CD4-positive, CD25-positive, alpha-beta regulatory T cell (primary cell): ENCODE results near the gene PKD1L1. TPM values are rescaled to one million over a fixed set of nuclear protein-coding genes. Genes with fewer than 3 reads are reported as not detected.

Source experiments
- ATAC-seq, 2 donors: fragments of 150-1000 bp; cut with Tn5 transposase; one replicate each; pipeline ENCODE4 v1.10.0; 2021; ENCODE audit warnings: low read depth in 2 of 2, moderate number of reproducible peaks in 2 of 2, moderate library complexity in 1 of 2
- DNase-seq, 3 donors: peaks; one replicate each; pipeline versions ENCODE4 v3.0.0 to v3.0.0-alpha.2; 2012 to 2022; ENCODE audit warnings: mixed read lengths in 1 of 3
- H3K27ac ChIP-seq: one replicate; pipeline ENCODE4 v1.7.0; 2013; ENCODE audit warnings: mild to moderate bottlenecking, low read length; ENCODE audit not compliant: insufficient read depth, poor library complexity, severe bottlenecking
- H3K27me3 ChIP-seq: one replicate; pipeline ENCODE4 v1.7.0; 2013; ENCODE audit warnings: low read length; ENCODE audit not compliant: control insufficient read depth, insufficient read depth
- H3K36me3 ChIP-seq: one replicate; pipeline ENCODE4 v1.7.0; 2013; ENCODE audit warnings: mild to moderate bottlenecking, low read length, moderate library complexity; ENCODE audit not compliant: control insufficient read depth, insufficient read depth
- H3K4me1 ChIP-seq: 2 replicates; pipeline ENCODE4 v1.7.0; 2013; ENCODE audit warnings: mild to moderate bottlenecking, low read length; ENCODE audit not compliant: insufficient read depth, control insufficient read depth, poor library complexity, severe bottlenecking
- H3K4me3 ChIP-seq: one replicate; pipeline ENCODE4 v1.7.0; 2013; ENCODE audit warnings: low read depth, mild to moderate bottlenecking, low read length, moderate library complexity
- H3K9me3 ChIP-seq, 2 experiments: 1 replicate in 1 of 2; 2 replicates in 1 of 2; pipeline ENCODE4 v1.7.0; 2013; ENCODE audit warnings: low read length in 2 of 2, mild to moderate bottlenecking in 1 of 2, moderate library complexity in 1 of 2; ENCODE audit not compliant: control insufficient read depth in 2 of 2
- H3K27ac Mint-ChIP-seq, 3 donors: one replicate each; pipeline ENCODE4 v1.8.0; 2020 to 2022; ENCODE audit warnings: mild to moderate bottlenecking in 3 of 3, mixed read lengths in 3 of 3, moderate library complexity in 2 of 3
- H3K27me3 Mint-ChIP-seq: one replicate; pipeline ENCODE4 v1.8.0; 2022; ENCODE audit warnings: mild to moderate bottlenecking, mixed read lengths
- H3K36me3 Mint-ChIP-seq: one replicate; pipeline ENCODE4 v1.8.0; 2020; ENCODE audit warnings: mixed read lengths
- H3K4me1 Mint-ChIP-seq, 4 donors: one replicate each; pipeline ENCODE4 v1.8.0; 2020 to 2022; ENCODE audit warnings: mixed read lengths in 4 of 4, mild to moderate bottlenecking in 1 of 4
- H3K4me3 Mint-ChIP-seq, 4 donors: one replicate each; pipeline ENCODE4 v1.8.0; 2020 to 2022; ENCODE audit warnings: mild to moderate bottlenecking in 4 of 4, mixed read lengths in 4 of 4, moderate library complexity in 3 of 4
- H3K9me3 Mint-ChIP-seq, 7 donors: one replicate each; pipeline ENCODE4 v1.8.0; 2020 to 2022; ENCODE audit warnings: mixed read lengths in 7 of 7, mild to moderate bottlenecking in 3 of 7, moderate library complexity in 2 of 7
- polyA plus RNA-seq, 4 donors: library from polyadenylated mRNA; unstranded; fragments of 300-500 nt; fragmentation: Illumina TruSeq; gene quantifications; one replicate each; pipeline ENCODE4 v1.2.3, GENCODE V29; 2021
- total RNA-seq: library from RNA; stranded (reverse); gene quantifications from one replicate; pipeline ENCODE4 v1.2.3, GENCODE V29; 2022

Gene PKD1L1
- total and polyA plus RNA-seq, 5 donors from 2014 or later = 0.02 to 0.17 (median 0.06) TPM; not detected in 2

DNA sequence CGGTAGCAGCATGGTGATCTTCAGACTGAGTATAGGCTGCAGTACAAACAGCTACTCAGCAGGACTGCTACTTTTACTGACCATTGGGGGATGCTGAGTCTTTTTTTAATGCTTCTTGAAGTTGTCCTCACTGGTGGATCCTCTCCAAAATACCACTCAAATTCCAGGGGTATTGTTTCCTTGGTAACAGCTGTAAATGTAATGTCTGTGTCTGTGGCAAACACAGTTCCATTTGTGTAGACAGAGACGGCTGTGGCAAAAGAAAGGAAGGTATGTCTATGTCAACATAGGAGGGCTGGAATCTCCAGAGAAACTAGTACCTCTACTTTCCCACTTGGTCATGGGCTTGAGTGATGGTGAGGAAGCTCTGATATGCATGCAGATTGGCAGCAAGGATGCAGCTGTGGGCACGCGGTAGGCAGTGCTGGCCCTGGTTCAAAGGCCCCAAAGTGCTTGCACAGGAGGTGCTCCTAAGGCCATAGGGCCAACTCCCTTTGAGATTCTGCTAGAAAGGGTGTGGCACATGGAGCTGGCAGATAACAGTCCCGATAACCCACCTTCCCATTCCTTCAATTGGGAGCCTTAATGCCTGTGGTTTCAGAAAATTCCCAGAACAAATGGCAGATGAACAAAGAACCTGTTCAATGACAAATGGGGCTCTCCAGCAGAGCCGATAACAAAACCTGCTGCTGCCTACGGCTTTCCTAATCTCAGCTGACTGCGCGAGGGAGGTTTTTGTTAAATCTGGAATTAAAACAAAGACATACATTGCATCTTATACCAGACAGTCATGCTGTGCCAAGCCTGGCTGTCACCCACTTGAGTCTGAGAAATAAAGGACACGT, 43.0 kb downstream of the PKD1L1 start:
- Mint-ChIP-seq H3K36me3 (no peaks in the 10 kb centered on the region), H3K9me3 (no peaks in the 10 kb centered on the region)

DNA sequence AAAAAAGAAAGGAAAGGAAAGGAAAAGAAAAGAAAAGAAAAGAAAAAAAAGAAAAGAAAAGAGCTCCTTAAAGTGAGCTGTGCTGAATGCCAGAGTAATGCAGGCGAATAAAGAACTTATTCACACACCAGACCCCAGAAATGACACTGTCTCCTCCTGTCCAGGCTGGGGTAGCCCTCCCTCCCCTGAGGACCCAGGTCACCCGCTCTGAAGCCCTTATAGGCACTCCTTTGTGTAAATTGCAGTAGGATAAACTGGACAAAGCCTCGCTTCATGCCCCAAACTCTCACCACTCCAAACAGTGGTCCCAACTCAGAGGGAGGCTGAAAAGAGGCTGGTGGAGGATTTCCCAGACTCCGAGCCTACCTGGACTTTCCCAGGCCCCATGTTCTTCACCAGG, 46.3 kb downstream of the PKD1L1 start:
- no peaks in the 10 kb centered on the region for H3K4me1 Mint-ChIP-seq
- H3K27ac Mint-ChIP-seq = no peak overlapping the region
- Histone ChIP-seq H3K36me3 (no peaks in the 10 kb centered on the region), H3K27ac (no peak overlapping the region), H3K9me3 (no peaks in the 10 kb centered on the region), H3K4me3 (no peak overlapping the region), H3K4me1 (no peaks in the 10 kb centered on the region), H3K27me3 (no peaks in the 10 kb centered on the region)
- DNase-seq (no peak), ATAC-seq (no peak)
- no peaks in the 10 kb centered on the region for H3K36me3 Mint-ChIP-seq
- H3K4me3 Mint-ChIP-seq = no peak overlapping the region
- H3K9me3 Mint-ChIP-seq = no peaks in the 10 kb centered on the region
- peaks cover 8% of the 10 kb centered on the region for H3K27me3 Mint-ChIP-seq

More for the DNA sequence above, 43.0 kb downstream of the PKD1L1 start:
- no peaks in the 10 kb centered on the region for H3K27me3 ChIP-seq
- ATAC-seq (no peak), DNase-seq (no peak)
- H3K4me3 ChIP-seq = no peak overlapping the region
- no peak overlapping the region for H3K27ac Mint-ChIP-seq
- no peaks in the 10 kb centered on the region for H3K4me1 ChIP-seq
- H3K27me3 Mint-ChIP-seq = peaks cover 9% of the 10 kb centered on the region
- H3K36me3 ChIP-seq = no peaks in the 10 kb centered on the region
- no peak overlapping the region for H3K27ac ChIP-seq
- H3K4me3 Mint-ChIP-seq = no peak overlapping the region
- H3K9me3 ChIP-seq = no peaks in the 10 kb centered on the region
- no peaks in the 10 kb centered on the region for H3K4me1 Mint-ChIP-seq

DNA sequence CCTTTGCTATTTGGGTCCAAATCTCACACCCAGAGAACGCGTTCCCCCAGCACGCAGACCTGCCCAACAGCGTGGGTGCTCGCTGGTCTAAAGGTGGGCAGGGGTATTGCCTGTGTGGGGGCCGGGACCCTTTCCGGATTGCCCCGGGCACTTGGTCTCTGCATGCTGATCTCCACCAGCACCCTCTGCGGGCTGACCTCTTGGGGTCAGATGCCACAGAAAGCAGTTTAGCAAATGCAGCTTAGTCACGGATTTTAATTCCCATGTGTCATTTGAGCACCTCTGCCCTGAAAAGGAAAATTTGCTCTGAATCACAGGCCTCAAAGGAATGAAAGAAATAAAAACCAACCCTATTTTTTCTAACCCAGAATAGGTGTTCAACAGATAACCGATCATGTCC, 46.7 kb downstream of the PKD1L1 start:
- H3K4me1 Mint-ChIP-seq = no peaks in the 10 kb centered on the region
- peaks cover 8% of the 10 kb centered on the region for H3K27me3 Mint-ChIP-seq
- H3K4me3 Mint-ChIP-seq = no peak overlapping the region
- no peak for ATAC-seq
- no peaks in the 10 kb centered on the region for H3K9me3 Mint-ChIP-seq
- H3K27ac Mint-ChIP-seq = no peak overlapping the region
- no peaks in the 10 kb centered on the region for H3K36me3 Mint-ChIP-seq
- Histone ChIP-seq H3K27me3 (no peaks in the 10 kb centered on the region), H3K36me3 (no peaks in the 10 kb centered on the region), H3K27ac (no peak overlapping the region), H3K4me1 (no peaks in the 10 kb centered on the region), H3K4me3 (no peak overlapping the region), H3K9me3 (no peaks in the 10 kb centered on the region)
- no peak for DNase-seq

DNA sequence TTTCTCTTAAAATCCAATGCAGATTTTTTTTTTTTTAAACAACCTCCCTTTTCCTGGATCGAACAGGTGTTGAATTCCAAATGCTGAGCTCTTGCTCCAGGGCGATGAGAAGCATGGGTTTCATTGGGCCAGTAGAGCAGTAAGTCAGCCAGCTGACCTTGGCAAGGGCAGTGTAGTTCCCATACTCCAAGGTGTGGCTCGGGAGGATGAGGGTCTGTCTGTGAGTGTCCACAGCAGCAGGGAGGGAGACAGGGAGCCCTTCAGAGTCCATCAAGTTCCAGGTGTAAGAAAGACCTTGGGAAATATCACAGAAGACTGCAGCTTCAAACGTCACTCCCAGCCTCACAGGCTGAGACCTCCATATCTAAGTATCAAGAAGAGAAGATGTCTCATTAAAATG, 50.4 kb downstream of the PKD1L1 start:
- H3K27me3 Mint-ChIP-seq = peaks cover 8% of the 10 kb centered on the region
- DNase-seq (no peak), ATAC-seq (no peak)
- Histone ChIP-seq H3K4me1 (no peaks in the 10 kb centered on the region), H3K27ac (no peak overlapping the region), H3K27me3 (no peaks in the 10 kb centered on the region), H3K36me3 (no peaks in the 10 kb centered on the region), H3K4me3 (no peak overlapping the region), H3K9me3 (no peaks in the 10 kb centered on the region)
- H3K27ac Mint-ChIP-seq = no peak overlapping the region
- no peaks in the 10 kb centered on the region for H3K36me3 Mint-ChIP-seq
- no peak overlapping the region for H3K4me3 Mint-ChIP-seq
- H3K9me3 Mint-ChIP-seq = no peaks in the 10 kb centered on the region
- no peaks in the 10 kb centered on the region for H3K4me1 Mint-ChIP-seq

DNA sequence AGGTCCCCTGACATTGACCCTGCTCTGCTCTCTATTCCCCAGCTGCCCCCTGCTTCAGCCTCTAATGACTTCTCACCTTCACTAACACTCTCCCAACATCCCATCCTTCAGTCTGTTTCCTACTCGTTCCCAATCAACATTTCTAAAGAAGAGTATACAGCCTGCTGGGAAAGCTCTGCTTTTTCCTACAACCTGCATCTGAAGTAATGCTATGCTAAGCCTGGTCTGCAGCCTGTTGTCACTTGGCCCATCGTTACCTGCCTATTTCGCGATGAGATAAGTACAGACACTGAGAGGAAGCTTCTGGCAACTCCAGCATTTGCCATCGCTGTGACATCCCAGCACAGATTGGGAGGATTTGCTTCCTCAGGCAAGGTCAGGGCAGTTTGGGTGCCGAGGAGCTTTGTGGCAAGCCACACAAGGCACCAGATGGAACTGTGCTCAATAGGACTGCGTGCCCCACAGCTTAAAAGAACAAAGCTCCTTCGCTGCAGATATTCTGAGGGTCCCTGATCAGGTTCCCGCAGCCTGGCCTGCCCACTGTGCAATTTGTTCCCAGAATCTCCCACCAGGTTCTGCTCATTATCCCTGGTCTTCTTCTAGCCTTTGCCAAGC, 51.4 kb downstream of the PKD1L1 start:
- H3K27me3 ChIP-seq = no peaks in the 10 kb centered on the region
- H3K4me1 ChIP-seq = no peaks in the 10 kb centered on the region
- H3K36me3 ChIP-seq = no peaks in the 10 kb centered on the region
- H3K4me3 Mint-ChIP-seq = no peak overlapping the region
- H3K27ac ChIP-seq = no peak overlapping the region
- ATAC-seq = no peak
- H3K9me3 ChIP-seq = no peaks in the 10 kb centered on the region
- no peaks in the 10 kb centered on the region for H3K4me1 Mint-ChIP-seq
- no peak overlapping the region for H3K27ac Mint-ChIP-seq
- peaks cover 5% of the 10 kb centered on the region for H3K27me3 Mint-ChIP-seq
- DNase-seq = no peak
- no peaks in the 10 kb centered on the region for H3K36me3 Mint-ChIP-seq
- H3K4me3 ChIP-seq = no peak overlapping the region
- no peaks in the 10 kb centered on the region for H3K9me3 Mint-ChIP-seq

DNA sequence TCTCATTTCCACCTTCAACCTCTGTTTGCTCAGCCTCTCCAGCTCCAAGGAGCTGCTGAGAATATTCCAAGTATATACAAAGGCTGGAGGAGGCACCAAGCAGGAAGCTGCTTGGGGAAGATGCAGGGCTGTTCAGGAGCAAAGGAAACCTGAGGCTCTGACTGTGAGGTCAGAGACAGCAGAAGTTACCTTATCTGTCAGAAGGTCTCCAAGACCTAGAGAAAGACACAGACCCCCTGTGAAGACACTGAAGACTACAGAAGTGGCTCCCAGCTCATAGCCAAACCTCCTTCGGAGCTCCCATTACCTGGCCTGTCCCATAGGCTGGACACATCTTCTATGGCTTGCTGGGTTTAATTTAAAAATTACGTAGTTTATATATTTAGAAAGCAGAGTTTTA, 53.2 kb downstream of the PKD1L1 start:
- no peaks in the 10 kb centered on the region for H3K4me1 Mint-ChIP-seq
- H3K27ac ChIP-seq = no peak overlapping the region
- H3K27me3 Mint-ChIP-seq = peaks cover 5% of the 10 kb centered on the region
- H3K27me3 ChIP-seq = no peaks in the 10 kb centered on the region
- H3K4me3 ChIP-seq = no peak overlapping the region
- H3K27ac Mint-ChIP-seq = no peak overlapping the region
- no peak overlapping the region for H3K4me3 Mint-ChIP-seq
- H3K9me3 Mint-ChIP-seq = no peaks in the 10 kb centered on the region
- H3K9me3 ChIP-seq = no peaks in the 10 kb centered on the region
- H3K4me1 ChIP-seq = no peaks in the 10 kb centered on the region
- H3K36me3 Mint-ChIP-seq = no peaks in the 10 kb centered on the region
- H3K36me3 ChIP-seq = no peaks in the 10 kb centered on the region
- no peak for ATAC-seq
- DNase-seq = no peak

DNA sequence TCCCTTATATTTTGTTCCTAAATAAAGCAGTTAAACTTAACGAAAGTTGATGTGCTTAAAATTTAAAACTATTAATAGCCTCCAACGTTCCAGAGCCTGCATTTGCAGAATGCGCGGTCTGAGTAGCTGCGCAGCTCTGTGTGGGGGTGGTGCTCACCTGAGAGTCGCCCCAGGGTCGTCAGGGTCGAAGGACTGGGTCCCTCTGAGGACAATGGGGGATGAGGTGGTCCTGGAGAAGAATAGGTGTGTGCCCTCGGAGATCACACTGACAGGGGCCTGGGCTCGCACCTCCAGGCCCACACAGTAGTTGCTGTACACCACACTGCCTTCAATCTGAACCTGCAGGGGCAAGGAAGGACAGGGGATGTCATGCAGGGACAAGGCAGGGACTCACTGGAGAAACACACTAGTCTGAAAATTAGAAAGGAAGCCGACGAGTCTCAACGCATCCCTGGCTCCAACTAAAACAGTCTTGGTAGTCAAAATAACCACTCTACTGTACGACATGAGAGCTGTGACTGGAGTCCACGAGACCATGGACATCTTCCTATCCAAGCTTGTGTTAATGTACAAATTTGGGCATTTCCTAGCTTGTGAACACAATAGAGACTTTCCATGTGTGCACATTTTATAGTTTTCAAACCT, 54.4 kb downstream of the PKD1L1 start:
- Mint-ChIP-seq H3K27me3 (peaks cover 5% of the 10 kb centered on the region), H3K9me3 (no peaks in the 10 kb centered on the region), H3K4me1 (no peaks in the 10 kb centered on the region), H3K4me3 (no peak overlapping the region), H3K27ac (no peak overlapping the region), H3K36me3 (no peaks in the 10 kb centered on the region)
- H3K4me1 ChIP-seq = no peaks in the 10 kb centered on the region
- no peaks in the 10 kb centered on the region for H3K36me3 ChIP-seq
- no peak for DNase-seq
- H3K27me3 ChIP-seq = no peaks in the 10 kb centered on the region
- ATAC-seq = no peak
- no peak overlapping the region for H3K27ac ChIP-seq
- no peaks in the 10 kb centered on the region for H3K9me3 ChIP-seq
- no peak overlapping the region for H3K4me3 ChIP-seq
